T follicular helper cell (primary cell): ENCODE results near the gene KCNIP1.

Experiments
- DNase-seq: peaks from one replicate; pipeline ENCODE4 v3.0.0-alpha.2; 2020; ENCODE audit warnings: low read depth

Gene KCNIP1

DNA sequence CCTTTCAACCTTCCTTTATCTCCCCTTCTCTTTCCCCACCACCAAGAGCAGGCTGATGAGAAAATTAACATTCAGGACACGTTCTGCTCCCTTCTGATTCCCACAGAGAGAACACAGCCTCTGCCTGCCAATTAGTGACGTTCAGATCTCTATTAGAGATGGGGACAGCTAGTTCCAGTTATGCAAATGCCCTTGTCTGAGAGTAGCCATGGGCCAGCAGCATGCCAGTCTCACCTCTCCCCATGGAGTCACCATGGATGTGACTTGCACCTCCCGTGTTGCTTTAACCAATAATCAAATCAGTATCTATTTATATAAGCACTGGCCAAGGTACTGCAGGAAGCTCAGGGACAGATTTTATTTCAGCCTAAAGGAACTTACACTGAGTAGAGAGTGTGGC is 61.3 kb downstream of the KCNIP1 start:
- DNase-seq = no peak

DNA sequence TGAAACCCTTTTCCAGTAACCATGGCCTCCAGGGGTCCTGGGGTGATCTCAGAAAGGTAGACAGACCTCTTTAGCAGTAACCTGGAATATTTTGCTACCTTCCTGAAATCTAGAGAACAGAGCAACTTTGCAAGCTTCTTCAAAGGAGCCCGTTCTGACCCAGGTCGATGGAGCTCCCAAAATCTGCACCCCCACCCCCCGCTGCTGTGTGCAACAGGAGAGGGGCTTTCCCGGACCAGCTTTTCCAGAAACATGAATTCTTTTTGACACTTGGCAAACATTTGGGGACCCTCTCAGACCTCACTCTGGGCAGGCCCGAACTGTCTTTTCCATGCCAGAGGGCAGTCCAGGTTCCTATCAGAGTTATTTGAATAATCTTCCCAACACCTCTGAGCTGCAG is 65.3 kb downstream of the KCNIP1 start:
- DNase-seq = no peak

DNA sequence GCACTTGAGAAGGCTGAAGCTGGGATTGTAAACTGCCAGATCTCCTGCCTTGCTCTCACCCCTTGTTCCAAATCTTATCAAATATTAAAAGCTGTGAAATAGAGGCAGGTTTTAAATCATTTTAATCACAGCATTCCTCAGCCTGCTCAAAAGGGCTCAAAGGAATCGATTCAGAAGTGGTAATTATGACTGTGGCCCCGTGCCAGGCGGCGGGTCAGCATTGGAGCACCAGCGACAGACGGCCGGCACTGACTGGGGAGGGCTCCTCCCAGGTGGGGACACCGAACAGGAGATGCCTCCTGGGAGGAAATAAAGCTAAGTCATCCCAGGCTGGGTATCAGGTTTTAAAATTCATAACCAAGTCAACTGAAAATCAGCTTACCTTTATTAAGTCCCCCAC is 66.7 kb downstream of the KCNIP1 start:
- DNase-seq = no peak

DNA sequence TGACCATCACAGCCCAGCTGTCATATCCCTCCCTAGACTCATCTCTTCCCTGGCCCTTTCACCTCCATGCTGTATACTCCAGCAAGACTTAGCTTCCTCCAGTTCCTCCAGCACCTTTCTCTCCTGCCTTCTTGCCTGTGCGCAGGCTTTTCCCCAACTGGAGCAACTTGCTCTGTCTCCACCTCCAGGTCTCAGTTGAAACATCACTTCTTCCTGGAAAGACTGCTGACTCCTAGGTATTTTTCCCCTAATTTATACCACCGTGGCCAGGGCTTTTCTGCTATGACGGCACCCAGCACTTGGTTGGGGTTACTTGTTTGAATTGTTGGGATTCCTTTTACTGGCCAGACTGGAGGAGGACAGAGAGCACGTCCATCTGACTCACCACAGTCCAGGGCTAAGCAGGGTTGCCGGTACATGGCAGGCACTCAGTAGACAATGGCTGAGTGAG is 67.5 kb downstream of the KCNIP1 start:
- DNase-seq = no peak

DNA sequence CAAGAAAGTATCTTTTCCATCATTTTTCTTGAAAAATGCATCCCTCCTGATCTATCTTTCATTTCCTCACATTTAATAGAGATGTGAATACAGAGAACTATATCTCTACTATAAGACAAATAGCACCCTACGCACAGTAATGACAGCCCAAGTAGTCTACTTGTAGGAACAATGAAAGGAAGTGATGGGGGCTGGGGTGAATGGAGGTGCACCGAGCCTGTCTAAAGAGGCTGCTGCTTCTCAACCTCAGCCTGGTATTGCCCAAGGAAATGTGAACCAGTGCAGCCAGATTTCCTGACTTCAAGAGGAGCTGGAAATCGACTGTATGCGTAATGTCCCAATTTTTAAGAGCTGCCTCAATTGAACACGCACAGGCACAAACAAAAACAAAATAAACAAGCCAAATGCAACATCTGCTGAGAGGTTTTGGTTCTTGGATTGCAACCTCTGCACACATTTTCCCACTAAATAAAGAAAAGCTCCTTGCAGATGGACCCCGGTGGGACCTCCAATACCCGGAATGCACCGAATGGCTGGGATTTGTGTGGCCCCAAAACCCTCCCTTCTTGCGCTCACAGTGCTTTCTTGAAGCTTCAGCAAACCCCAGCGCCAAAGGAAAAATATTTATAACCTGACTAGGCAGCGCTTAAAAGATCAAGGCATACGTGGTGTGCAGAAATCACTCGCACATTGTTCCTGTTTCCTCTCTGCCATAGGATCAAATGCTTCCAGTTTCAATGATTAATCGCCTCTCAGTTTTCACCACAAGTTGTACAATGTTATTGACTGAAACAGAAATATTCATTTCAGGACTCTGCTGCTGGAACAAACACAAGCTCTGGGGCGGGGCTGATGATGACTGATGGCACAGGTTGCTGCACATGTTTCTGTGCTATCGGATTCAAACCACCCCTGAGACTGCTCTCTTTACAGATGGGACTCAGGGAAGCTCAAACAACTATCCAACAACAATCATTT is 68.3 kb downstream of the KCNIP1 start:
- DNase-seq = no peak

DNA sequence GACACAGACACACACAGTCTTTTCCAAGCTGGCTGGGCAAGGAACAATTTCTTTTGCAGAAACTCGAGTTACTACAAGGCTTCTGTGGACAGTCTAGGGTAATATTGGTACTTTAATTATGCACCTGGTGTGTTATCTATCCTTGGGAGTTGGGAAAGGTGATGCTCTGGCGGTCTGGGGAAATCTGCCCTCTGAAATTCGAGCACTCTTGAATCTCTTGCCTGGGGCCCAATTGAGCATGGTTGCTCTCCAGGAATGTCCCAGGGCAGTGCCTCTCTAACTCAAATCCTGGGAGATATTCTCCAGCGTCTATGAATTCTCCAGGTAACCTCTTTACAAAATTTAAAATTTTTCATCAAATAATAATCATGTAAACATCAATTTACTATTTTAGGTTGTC is 69.3 kb downstream of the KCNIP1 start:
- no peak for DNase-seq

DNA sequence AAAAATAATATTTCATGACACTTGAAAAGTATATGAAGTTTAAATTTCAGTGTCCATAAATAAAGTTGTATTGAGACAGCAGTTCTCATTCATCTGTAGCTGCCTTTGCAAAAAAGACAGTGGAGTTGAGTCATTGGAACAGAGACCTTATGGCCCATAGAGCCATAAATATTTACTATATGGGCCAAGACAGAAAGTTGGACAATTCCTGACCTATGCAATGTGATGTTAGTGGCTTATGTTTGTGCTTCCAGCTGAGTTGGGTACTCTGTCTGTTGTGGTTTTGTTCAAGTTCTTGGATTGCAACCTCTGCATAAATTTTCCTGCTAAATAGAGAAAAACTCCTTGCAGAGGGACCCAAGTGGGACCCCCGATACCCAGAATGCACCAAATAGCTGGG is 69.8 kb downstream of the KCNIP1 start:
- no peak for DNase-seq

DNA sequence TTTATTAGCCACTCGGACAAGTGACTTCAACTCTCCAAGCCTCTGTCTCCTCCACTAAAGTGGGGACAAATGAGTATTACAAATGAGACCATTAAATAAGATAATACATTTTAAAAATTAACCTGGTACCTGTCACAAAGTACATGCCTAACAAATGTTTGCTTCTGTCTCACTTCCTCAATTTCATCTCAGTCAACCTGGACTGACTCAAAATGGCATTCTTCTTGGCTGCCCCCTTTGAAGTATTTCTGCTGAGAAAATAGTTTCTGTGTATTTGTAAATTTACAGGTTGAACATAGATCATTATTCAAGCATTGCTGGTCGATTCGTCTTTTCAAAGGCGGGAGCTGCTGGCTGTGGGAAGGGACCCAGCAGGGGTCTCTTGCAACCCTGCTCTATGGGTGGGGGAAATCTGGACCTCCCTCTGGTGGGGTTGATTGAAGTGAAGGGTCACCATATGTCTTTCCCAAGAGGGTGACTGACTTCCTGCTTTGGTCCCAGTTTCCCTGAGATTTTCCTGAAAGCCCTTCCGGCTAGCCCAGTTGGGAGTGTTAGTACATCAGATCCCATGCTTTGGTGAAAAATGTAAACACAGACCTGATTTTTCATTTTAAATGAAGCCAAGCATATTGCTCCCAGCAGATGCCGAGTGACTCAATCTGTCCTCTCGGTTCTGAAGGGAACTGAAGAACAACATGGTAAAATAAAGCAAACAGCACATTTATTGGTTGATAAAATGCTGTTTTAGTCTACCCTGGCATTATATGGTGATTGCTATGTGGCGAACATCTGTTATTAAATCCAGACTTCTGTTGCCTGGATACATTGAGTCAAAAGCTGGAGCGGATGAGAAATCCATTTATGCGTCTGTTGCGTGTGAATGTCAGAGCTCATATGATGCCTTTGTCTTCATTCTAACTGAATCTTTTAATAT is 73.0 kb downstream of the KCNIP1 start:
- no peak for DNase-seq

DNA sequence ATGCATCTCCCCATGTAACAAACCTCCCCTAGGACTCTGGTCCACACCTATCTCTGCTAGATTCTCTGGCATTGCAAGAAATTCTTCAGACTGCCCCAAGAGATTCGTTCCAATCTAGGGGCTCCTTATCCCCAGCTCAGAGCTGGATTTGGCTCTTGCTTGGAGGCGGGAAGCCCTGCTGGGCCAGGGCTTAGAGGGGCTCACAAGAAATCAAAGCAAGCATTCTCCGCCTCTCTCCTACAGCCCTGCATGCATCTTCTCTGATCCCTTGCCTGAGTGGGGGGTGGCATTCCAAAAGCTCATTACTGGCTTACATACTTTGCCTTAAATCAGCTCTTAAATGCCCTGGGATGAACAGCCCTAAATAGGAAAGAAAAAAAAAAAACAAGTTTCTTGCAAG is 75.8 kb downstream of the KCNIP1 start:
- no peak for DNase-seq

DNA sequence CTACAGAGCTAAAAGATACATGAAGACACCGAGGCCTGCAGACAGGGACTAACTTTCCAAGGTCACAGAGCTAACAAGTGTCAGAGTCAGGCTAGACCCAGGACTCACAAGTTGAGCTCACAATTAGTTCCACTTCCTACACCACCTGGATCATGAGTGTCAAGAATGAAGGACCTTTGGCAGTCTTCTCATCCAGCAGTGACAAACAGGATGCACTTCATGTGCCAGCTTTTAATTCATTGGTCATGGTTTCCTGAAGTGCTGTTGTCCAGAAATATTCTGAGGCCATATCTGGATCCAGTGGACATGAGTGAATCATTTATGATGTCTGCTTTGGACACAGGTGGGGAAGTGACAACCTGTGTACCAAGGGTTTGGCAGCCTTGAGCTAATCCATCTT is 77.4 kb downstream of the KCNIP1 start:
- no peak for DNase-seq

DNA sequence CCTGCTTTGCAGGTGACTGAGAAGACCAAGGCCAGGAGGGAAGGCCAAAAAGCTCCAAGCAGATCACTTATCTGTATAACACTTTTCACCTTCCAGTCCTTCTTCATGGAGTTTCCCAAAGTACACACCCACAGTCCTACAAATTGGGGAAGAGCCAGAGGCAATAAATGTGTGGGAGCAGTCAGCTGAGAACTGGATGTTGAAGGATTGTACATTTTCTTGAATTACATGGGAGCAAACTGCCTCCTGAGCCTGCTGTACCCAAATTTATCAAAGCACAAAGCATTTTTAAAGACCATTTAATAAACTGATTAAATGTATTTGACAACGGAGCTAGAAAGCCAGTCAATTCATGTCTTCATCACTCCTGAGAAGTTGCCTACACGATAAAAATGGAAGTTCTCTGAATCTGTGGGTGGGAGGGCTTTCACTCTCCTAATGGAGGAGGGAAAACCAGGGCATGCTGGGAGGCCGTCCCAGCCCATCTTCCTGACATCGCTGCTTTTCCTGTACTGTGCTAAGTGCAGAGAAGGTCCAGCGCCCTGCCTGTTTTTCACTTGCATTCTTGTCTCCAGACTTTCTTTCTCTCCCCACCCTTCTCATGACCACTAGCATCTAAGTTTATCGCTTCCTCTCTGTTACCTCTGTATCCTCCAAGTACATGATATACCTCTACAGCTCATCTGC is 79.0 kb downstream of the KCNIP1 start:
- no peak for DNase-seq

DNA sequence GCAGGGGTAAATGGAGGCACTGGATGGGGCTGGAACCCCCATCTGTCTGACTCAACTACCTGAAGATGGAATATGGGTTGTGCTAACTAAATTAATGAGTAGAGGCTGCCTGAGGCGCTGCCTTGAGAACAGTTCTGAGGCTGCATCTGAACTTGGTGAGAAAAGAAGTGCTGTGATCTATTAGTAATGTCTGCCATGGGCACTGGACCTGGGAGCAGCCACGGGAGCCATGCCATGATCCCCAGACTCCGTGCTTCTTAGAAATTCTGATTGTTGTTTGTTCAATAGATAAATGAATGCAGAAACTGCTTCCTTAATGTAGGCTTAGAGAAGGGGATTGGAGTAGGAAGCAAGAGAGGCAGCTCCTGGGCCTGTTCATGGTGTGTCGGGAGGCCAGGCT is 80.2 kb downstream of the KCNIP1 start:
- DNase-seq = no peak

DNA sequence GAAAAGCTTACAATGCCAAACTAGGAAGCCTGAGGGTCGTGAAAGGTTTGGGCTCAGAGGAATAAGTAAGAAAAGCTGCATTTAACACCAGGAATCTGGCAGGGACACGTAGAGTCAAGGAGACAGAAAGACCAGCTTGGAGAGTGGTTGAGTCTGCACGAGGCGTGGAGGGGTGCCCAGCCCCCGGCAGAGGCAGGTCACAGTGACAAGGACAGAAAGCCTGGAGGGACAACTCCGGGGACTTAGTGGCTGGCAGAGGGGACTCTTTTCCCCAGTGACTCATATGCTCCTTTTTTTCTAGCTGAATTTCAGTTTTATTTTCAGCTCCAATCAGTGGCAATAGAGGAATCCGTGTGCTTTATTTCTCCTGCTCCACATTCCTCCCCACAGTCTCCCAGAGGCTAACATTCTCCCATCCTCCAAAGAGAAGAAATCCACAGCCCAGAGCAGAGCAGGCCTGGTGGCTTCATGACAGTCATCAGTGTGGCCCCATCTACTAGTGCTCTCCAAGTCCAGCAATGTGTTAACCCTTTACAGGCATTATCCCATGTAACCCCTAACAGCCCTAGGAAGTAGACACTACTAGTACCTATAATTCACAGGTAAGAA is 80.7 kb downstream of the KCNIP1 start:
- DNase-seq = no peak

DNA sequence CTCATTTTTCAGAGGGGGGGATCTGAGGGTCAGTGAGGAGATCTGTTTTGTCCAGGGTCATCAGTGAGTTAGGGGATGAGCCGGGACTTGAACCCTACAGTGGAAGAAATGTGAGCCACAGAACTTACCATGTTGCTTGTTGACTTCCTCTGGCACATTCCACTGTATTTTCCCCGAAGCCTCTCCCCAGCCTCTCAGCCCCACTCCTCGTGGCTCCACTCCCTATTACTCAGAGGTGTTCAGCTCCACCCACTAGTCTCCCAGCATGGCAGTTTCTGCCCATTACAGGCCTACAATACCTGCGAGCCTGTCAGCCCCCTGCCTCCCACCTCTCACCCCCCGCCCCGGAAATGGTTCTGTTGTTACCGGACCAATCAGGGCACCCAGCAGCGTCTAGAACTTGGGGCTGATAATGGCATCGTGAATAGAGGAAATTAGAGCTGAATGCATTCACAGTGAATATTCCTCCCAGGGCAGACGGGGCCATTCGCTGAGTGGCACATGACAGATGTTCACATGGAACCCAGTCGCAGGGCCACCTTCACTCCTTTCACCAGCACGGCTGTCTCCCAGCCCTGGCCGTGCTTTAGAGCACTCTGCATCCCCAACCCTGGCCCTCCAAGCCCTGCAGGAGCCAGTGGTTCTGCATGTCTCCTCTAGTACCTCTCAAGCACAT is 81.6 kb downstream of the KCNIP1 start:
- no peak for DNase-seq

DNA sequence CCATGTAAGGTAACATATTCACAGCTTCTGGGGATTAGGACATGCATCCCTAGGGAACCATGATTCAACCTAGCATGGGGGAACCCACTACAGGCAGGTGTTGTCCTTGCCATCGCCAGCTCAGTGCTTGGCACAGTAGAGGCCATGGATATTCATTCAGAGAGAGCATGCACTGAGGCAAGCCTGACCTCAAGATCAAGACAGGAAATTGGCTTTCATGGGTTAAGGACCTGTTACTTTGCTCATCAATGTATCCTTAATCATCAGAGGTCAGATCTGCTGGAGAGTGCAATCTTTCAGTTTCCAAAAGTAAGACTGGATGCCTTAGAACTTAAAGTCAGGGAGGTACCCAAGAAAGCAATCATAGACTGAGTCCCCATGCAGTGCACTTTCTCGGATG is 84.0 kb downstream of the KCNIP1 start:
- no peak for DNase-seq

DNA sequence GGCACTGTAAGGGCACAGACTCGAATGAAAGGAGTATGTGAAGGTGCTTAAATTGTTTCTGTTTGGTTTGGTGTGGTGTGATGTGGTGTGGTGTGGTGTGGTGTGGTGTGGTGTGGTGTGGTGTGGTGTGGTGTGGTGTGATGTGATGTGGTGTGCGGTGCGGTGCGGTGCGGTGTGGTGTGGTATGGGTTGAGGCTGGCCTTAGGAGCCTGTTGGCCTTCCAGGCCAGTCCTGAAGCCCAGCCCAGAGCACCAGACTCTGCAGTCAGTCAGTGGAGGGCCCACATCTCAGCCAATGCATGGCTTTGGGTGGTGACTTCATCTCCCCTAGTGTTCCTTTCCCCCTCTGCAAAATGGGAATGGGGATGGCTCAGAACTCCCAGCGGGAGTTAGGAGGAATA is 85.8 kb downstream of the KCNIP1 start:
- DNase-seq = no peak

DNA sequence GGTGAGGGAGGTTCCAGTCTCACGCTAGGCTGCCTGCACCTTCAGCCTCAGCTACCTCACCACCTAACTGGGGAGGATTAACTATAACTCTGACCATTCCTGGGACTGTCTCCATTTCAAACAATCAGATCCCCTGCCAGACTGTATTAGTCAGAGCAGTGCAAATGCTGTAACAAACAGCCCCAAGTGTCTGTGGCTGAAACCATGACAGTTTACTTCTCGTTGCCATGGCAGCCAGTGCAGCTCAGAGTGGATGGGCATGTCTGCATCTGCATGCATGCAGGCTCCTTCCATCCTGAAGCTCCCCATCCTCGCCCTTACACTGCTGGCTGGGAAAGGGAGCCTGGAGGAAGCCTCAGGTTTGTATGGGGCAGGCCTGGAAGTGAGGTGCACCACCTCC is 86.7 kb downstream of the KCNIP1 start:
- DNase-seq = no peak

DNA sequence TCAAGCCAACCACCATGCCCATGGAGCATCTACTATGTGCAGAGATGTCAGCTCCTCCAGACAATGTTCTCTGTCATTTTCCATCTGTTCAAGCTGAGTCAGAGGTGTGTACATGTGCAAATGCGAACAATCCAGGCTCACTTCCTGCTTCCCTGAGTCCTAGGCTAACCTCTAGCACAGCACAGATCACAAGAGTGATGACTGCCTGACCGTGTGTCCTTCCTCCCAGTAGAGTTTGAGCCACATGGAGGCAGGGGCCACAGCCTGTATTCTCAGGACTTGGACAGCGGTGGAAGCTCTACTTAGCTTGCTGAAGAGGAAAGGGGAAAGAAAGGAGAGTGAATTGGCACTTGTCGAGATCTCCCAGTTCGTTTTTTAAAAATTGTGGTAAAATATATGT is 87.2 kb downstream of the KCNIP1 start:
- no peak for DNase-seq

DNA sequence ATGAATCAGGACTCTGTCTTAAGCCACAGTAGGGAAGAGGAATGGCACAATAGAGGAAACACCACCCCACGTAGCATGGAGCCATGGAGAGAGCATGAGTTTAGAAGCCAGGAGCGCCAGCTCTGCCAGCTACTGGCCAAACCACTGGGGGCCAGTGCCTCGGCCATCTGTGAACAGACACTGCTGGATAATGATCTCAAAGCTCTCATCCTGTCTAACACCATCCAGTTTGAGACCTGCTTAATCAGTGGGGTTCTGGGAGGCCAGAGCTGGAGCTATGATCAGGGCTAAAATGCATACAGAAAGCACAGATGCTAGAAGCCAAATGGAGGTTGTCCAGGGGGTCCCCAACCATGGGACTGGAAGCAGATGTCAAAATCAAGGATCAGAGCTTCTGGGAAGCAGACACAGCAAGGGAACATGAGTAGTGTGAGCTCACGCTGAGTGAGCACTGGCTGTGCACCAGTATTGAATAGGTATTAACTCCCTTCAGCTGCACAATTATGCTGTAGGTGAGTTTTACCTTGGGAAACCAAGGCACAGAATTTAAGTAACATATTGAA is 92.7 kb downstream of the KCNIP1 start:
- no peak for DNase-seq

DNA sequence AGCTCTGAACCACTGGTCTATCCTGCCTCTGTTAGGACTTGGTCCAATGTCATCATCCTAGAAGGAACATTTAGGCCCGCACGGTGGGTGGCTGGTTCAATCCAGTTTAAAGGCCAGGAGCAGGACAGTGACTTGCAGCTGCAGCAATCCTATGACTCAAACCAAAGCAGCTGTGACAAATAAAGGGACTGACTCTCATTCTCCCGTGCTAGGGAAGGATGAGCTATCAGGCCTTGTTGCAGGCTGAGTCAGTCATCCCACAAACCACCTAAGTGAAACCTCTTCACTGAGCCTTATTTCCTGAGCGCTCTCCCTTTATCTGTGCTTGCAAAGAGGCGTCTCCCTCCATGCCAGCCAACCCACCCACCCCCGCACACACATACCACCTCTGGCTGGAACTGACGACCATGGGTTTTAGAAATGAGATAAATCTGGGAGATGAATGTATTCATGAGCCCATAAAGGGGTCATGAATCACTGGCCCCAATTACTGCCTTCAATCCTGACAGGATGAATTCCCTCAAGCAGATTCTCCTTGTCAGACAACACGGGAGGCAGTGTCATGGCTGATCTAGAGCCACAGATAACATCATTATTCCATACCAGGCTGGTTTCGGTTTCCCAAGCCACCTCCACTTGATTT is 93.4 kb downstream of the KCNIP1 start:
- no peak for DNase-seq
